AML-193 (cell line): ENCODE data around the gene ISM1.

Source experiments
- DNase-seq, 2 experiments: peaks; one replicate each; lab custom pipeline; 2025; lab: John Stamatoyannopoulos, UW

ISM1 gene

DNA sequence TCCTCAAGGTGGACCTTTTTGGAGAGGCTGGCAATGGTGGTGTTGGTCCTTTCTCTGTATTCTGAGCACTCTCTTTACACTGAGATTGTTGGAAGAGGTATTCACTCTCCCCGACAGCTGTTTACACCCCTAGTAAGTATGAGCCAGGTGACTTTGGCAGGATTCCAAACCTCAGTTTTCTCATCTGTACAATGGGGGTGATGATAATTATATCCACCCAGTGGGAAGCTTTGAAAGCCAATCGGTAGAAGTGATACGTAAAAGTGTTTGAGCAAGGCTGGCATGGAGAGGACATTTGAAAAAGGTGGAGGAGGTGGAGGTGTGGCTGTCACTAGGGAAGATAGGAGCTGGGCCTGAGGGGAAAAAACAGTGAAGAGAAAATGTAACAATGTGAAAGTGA is 35.5 kb downstream of the ISM1 start:
- DNase-seq = no peak

DNA sequence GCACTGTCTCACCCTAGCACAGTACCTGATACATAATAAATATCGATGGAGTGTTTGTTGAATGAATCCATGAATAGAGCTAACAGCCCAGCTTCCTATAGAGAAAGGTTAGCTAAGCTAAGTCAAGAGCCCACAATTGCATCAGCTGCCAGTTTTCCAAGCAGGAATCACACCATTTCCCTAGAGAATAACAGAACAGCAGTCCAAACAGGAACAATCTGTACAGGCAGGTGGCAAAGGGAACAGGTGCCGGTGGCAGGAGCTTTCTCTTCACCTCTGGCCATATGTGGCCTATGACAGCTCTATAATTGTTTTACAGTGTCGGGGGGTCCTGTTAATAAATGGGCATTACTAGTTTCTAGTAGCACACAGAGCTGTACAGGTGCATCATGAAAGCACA is 38.8 kb downstream of the ISM1 start:
- DNase-seq = no peak

DNA sequence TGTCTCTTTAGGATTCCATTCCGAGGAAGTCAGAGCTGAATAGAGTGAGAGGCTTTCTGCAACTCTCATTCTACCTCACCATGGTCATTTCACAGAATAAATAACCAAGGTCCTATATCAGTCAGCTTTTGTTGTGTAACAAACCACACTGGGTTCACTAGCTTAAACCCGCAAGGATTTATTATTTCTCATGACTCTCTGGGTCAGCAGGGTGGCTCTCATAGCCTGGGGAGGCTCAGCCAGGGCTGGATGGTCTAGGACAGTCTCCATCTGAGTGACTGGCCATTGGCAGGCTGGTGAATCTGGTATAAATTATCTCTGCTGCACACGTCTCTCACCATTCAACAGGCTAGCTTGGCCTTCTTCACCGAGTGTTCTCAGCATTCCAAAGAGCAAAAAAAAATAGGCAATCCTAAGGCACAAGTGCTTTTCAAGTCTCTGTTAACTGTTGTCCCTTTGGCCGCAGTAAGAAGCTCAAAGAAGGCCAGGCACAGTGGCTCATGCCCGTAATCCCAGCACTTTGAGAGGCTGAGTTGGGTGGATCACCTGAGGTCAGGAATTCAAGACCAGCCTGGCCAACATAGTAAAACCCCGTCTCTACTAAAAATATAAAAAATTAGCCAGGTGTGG is 39.7 kb downstream of the ISM1 start:
- DNase-seq = no peak

DNA sequence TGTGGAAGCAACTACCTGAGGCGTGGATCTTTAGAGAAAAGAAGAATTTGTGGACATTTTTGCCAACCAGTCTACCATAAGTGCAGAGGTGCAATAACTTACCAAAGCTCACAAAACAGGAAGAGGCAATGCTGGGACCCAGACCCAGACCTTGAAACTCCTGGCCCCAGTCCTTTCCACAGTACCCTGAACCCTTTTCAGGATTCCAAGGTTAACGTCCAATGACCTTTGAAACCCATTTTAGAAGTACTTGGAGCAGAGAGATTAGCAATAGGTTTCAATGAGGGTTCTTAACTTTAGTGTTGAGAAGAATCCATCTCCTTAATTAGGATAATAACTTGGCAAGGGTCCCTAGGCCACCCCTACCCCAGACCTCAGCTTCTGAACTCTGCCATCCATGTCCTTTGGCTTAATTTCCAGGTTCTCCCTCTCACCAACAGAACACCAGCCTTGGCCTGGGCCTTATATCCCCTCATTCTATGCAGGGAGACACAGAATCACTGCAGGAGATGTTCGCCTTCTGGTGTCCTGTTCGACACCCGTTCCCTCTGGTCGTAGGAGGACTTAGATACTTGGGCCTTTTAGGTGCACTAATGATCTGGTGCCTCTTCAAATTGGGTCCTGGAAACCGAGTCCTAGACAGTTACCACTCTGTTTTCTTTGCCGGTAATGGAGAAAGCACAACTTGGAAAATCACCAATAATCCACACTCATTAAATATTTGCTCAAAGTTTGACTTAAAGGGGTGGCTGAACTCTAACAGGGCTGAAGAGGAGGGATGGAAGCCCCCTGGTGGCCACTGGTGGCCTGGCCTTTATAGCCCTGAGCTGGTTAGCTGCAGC is 40.6 kb downstream of the ISM1 start:
- peak; percentile 1 to 11 for DNase-seq

DNA sequence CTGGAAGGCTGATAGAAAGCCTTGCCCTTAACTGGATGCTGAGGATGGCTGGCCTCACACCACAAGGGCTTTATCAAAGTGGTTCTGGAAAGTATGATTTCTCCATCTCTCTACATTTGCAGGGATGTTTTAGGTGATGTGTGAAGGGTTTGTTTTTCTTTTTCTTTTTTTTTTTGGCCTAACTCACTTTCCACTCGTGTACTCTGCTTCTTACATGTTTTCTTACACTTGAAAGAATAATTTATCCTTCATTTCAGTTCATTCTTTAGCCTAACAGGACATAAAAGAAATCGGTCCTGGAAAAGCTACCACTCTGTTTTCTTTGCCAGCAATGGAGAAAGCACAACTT is 41.2 kb downstream of the ISM1 start:
- no peak for DNase-seq

DNA sequence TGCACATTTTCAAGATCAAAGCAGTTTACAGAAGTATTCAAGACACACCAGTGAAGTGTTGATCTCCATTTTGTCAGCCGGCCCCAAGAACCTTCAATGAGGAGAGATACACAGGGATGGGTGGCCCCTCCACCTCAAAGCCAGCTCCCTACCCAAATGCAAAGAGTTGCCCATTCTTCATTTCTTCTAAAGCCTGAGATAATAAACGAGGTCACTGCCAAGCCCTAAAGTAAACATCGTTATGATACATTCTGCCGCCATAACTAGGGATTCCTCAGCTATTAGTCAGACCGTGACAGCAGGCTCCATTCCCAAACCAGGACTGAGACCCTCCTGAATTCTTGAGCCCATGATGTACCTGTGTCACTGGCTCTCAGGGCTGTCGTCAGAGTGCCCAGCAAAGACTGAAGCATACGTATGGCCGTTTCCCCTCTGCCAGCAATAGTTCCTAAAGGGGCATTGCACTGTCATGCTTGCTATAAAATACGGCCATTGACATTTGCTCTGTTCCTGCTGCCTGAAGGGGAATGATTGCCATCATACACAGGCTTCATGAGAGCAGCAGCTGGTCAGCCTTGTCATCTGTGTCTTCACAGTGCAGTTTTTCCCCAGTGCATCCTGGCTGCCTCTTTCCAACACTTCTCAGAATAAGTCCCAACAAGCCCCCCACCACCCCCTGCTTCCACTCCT is 41.7 kb downstream of the ISM1 start:
- no peak for DNase-seq

DNA sequence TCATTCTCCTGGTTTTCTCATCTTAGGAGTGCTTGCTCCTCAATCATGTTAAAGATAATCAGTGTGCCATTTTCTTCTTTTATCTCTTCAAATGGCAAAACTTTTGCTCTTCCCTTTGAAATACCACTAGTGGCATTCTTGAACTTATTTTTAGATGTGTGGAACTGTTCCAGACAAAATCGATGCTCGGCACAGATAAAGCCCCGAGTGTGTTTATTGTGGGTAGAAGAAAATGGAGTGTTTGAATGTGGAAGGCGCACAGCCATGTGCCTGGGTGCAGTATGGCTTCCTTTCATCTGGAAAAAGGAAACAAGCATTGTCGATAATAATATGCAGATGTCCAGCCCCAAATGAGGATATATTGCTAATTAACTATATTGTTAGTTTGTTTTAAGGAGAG is 42.4 kb downstream of the ISM1 start:
- DNase-seq = no peak

DNA sequence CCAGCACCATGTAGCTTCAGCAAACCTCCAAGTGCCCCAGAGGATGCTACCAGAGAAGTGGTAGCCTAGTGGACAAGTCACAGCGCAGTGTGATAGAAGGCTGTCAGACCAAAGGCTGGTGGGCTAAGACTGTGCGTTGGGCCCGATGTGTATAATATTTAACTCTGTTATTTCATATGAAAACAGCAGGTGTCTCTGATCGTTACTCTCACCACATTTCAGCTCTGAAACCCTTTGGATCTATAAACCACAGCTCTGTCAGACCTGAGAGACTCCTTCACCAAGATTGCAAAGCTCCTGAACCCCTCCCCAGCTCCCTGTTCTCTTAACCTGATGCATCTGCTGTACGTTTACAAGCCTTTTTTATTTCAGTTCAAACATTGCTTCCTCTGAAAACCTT is 43.8 kb downstream of the ISM1 start:
- no peak for DNase-seq

DNA sequence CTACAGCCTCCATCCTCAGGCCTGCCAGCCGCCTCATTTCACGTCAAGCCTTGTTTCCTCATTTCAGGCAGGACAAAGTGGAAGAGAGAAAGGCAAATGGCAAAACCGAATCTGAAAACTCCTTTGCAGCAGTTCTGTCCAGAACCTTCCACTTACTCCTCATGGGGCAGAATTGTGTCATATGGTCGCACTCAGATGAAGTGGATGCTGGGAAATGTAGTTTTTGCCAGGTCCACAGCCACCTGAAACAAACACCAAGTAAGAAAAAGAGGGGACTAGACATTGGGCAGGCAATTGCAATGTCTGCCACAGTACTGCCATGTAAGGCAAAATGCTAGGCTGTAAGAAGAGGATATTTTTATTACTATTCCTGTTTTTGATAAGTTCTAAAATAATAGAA is 44.9 kb downstream of the ISM1 start:
- no peak for DNase-seq

DNA sequence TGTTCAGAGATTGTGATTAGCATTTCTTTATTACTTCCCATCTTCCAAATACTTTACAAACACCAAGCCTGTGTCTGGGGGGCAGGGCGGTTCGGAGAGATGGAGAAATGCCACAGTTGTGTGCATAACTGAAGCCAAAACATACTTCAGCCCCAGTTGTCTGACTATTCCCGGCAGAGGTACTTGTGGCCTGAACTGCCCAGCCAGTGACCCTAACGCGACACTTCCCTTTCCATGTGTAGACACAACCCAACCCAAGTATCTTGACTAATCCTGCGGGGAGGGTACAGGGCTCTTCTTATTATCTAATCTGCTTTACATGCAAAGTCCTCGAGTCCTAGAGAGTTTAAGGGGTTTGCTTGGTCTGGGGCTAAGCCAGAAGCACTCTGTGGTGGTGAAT is 46.2 kb downstream of the ISM1 start:
- DNase-seq = no peak

DNA sequence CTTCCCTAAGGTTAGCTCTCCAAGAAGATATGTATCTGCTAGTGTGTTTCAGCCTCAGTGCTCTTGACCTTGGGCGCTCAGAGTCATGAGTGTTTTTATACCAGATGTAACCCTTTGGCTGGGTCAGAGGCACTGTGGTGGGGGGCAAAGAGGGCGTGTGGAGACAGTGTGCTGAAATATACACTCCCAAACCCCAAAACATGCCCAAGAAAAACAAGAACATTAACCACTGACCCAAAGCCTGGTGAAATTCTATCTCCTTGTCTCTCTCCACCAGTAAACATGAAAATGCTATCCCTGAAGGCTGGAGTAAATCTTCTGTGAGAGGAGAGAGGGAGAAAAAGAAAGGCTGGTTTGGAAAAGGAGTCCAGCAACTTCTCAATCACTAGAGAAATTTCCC is 47.9 kb downstream of the ISM1 start:
- DNase-seq = no peak

DNA sequence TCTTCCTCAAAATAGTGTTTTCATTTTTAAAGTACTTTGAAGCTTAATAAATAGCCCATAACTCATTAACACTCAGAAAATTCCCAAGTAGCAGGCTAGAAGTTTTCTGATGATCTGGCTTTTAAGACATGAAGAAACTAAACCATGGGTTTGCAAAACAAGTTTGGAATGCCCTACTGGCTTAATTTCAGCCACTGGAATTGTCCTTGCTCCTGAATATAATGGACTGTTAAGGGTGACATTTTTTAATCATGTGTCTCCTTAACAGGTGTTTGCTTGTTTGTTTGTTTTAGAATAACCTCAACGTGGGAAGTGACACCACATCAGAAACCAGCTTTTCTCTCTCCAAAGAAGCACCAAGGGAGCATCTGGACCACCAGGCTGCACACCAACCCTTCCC is 49.1 kb downstream of the ISM1 start:
- DNase-seq = no peak

DNA sequence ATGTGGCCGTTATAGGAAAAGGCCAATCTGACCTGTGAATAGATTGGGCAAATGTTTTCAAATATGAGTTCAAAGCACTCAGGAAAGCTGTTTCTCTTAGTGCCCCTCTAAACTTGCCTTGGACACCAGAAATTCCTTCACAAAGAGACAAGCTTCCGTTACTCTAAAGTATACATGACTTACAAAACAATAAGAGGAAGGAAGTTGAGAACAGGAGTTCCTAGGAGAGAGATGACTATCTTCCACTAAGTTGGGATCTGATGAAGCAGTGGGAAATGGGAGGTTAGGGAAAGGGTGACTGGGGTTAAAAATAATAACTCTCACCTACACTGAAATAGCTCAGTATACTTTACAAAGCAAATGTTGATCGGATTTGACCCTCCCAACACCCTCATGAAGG is 50.0 kb downstream of the ISM1 start:
- DNase-seq = no peak

DNA sequence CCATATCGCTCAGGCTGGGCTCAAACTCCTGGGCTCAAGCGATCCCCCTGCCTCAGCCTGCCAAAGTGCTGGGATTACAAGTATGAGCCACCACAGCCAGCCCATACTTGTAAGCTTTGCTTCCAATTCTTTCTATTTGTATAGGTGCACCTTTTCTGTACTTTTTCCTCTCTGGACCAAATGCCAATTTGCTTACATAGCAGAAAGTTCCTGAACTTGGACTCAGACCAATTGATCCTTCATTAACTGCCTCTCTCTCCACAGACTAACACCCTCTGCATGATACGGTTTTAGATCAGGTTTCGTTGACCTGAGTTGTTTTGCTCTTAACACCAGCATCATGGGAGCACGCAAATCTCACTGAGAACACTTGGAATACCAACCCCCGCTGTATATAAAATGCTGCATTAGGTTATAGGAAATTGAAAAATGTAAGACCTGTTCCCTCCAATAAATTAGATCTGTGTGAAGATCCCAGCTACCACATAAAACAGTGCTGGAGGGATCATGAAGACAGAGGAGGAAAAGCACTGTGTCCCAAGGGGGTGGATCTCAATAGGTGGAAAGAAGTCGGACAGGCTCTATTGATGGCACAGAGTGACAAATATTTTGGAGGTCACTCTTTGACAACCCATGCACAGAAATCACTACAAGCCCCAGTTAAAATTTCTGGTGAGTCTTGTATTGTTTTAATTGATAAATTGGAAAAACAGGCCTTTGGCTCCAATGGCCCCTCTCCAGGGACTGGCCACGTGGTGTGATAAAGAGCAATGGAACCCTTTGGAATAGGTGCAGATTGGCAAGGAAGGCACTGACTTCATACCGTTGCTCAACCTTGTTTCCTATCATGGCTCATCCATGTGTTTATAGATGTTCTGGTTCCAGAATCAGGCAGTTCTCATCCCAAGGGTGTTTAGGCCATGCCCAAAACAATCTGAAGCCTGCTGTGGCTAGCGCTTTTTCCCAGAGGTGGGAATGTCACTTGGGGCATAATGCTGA is 51.2 kb downstream of the ISM1 start:
- DNase-seq = no peak

DNA sequence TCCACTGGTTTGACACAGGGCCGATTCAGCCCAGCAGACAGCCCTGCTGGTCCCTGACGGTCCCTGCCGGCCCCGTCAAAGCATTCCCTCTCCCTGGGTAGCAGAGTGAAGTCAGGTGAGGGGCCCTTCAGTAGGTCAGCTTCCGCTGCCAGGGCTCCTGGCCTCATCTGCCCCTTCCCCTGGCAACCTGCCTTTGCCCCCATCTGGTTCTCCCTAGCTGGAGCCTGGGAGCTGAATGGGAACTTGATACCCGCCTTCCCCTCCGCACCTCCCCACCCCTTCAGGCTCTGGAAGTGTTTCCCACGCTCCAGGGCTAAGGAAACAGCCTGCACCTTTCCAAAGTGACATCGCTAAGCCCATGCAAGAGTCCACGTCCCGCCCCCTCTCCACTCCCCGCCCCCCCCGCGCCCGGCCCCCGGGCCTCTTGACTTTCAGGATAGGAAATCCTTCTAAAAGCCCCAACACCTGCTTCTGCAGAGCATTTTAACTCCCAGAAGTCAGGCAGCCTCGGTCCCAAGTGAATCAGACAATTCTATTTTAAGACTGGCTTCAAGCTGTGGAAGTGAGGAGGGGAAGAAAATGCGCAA is 53.3 kb downstream of the ISM1 start:
- DNase-seq = no peak

DNA sequence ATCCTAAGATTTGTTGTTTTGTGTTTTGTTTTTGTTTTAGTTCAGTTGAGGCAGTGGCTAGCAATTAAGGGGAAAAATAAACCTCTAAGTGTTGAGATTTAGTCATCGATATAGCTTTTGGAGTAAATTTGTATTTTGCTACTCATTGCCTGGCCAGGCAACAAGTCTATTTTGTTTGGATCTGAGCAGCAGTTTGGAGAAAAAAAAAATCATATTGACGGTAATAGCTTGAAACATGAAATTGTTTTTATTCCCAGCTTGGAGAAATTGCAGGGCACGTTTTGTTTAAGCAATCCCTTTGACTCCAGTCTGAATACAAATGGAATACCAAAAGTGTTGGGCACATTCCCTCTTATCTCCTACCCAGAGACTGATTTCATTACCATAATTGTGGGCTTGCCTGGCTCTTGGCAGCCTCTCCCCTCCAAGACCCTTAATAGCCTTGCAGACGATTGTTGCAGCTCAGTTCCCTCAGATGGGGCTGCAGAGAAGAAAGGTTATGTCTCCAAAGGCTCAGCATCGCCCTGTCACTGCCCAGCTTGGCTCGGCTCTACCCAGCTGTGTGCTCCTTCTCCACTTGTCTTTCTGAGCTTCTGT is 56.0 kb downstream of the ISM1 start:
- DNase-seq = no peak

DNA sequence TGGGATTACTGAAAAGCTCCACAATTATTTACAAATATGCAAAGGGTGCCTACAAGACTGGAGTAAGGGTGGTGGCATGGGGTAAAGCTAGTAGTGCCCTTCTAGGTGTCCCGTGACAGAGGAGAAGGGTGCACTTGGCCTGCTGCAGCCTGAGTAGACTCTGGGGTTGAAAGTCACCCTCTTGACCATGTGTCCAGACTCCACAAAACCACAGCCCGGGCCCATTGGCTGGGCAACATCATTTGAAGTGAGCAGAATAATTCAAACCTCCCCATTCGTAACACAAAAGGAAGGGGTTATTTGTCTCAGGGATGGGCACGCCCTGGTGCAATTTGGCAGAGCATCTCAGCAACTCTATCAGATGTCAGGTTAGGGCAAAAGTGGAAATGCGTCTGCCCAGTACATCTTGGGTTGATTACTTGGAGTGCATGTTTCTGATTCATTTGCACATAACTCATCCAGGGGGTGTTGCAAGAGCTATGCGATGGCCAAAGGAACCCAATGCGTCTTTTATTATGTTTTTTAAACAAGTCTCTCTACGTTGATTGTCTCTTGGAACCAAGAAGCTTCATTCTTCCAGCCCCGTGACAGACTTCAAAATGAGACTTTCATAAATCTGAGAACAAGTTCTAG is 56.7 kb downstream of the ISM1 start:
- no peak for DNase-seq

DNA sequence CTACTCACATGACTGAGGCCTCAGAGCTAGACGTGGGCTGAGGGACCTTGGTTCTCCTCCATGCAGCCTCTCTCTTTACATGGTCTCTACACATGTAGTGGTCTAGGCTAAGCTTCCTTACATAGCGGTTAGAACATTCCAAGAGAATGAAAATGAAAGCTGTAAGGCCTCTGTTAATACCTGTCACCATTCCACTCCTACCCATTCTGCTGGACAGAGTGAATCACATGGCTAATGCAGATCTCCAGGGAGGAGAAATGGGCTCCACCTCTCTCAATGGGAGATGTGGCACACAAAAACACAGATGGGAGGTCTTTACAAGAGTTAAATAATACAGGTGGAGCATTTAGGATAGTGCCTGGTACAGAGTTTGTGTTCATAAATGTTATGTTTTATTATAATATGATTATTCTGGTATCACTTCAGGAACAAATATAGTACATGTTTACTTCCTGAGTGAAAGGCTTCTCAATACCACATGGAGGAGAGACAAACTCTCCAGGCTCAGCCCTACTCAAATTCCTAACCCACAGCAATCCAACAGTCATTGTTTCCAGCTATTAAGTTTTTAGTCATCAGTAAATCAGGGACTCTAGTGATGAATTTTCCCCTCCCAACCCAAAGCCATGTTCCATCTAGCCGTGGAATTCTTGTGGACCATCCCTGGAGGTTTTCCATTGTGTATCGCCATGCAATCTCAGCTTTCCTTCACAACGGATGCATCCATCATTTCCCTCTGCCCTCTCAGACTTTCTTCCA is 57.9 kb downstream of the ISM1 start:
- DNase-seq = no peak

DNA sequence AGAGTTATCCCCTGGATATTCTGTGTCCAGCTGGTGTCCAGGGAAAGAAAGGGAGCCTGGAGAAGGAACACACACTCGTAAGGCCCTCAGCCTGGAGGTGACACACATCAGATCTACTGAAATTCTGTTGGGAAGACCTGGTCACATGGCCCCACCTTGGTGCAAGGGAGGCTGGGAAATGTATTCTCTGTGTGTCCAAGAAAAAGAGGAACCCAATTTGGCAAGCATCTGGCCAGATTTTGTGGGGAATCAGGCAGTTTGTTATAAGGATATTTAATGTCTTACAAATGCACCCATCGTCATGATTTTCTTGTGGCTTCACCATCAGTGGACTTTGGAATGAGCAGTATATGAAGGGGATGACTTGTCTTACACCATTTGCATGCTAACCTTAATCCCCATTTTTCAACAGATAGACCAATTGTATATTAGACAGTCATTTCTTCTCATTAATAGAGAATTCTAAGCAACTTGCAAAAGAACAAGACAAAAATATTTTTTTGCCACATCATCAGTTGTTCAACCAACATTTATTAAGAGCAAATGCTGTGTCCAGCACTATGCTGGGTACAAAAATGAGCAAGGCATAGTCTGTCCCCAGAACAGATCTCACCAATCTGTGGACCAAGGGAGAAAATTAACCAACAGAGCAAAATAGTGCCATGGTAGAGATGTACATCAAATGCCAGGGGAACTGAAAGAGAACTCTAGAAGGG is 59.7 kb downstream of the ISM1 start:
- DNase-seq = no peak
